Mesendoderm (in vitro differentiated cells): Measurements from ENCODE around the gene BTD.

Experiments used
- DNase-seq: peaks from one replicate; pipeline ENCODE4 v3.0.0; 2013
- H2AK5ac ChIP-seq: 2 replicates; pipeline ENCODE4 v1.6.1; 2013; ENCODE audit warnings: low read length, inconsistent platforms
- H2BK120ac ChIP-seq: 2 replicates; pipeline ENCODE4 v1.6.1; 2013; ENCODE audit warnings: low read depth, mild to moderate bottlenecking, low read length, moderate library complexity, mixed read lengths
- H2BK15ac ChIP-seq: replicated peaks from 2 replicates; pipeline ENCODE4 v1.6.1; 2013; ENCODE audit warnings: low read depth, mild to moderate bottlenecking, moderate library complexity
- H2BK5ac ChIP-seq: 2 replicates; pipeline ENCODE4 v1.6.1; 2013; ENCODE audit warnings: low read length, inconsistent platforms
- H3K18ac ChIP-seq: 2 replicates; pipeline ENCODE4 v1.6.1; 2013; ENCODE audit warnings: mild to moderate bottlenecking, low read length, mixed read lengths
- H3K23ac ChIP-seq: one replicate; pipeline ENCODE4 v1.6.1; 2013; ENCODE audit warnings: low read length
- H3K27ac ChIP-seq: 2 replicates; pipeline ENCODE4 v1.5.1; 2013; ENCODE audit warnings: low read depth, mild to moderate bottlenecking, inconsistent platforms, low read length, moderate library complexity
- H3K27me3 ChIP-seq: 2 replicates; pipeline ENCODE4 v1.6.1; 2013; ENCODE audit warnings: low read length, control low read depth, mild to moderate bottlenecking, inconsistent platforms; ENCODE audit not compliant: insufficient read depth, poor library complexity
- H3K36me3 ChIP-seq: 2 replicates; pipeline ENCODE4 v1.6.1; 2013; ENCODE audit warnings: low read length, inconsistent platforms; ENCODE audit not compliant: control insufficient read depth, insufficient read depth
- H3K4ac ChIP-seq: one replicate; pipeline ENCODE4 v1.6.1; 2013; ENCODE audit warnings: low read depth, mild to moderate bottlenecking, low read length, moderate library complexity
- H3K4me1 ChIP-seq: 2 replicates; pipeline ENCODE4 v1.6.1; 2013; ENCODE audit warnings: low read depth, low read length, inconsistent platforms; ENCODE audit not compliant: control insufficient read depth
- H3K4me2 ChIP-seq: 2 replicates; pipeline ENCODE4 v1.6.1; 2013; ENCODE audit warnings: low read length
- H3K4me3 ChIP-seq: 2 replicates; pipeline ENCODE4 v1.5.1; 2013; ENCODE audit warnings: mild to moderate bottlenecking, low read length
- H3K56ac ChIP-seq: one replicate; pipeline ENCODE4 v1.6.1; 2013; ENCODE audit warnings: low read length
- H3K79me1 ChIP-seq: 2 replicates; pipeline ENCODE4 v1.6.1; 2013; ENCODE audit warnings: low read length, inconsistent platforms
- H3K79me2 ChIP-seq: 2 replicates; pipeline ENCODE4 v1.6.1; 2013; ENCODE audit warnings: mild to moderate bottlenecking, low read length; ENCODE audit not compliant: control insufficient read depth, insufficient read depth
- H3K9ac ChIP-seq: 2 replicates; pipeline ENCODE4 v1.6.1; 2013; ENCODE audit warnings: low read length, inconsistent platforms
- H4K5ac ChIP-seq: one replicate; pipeline ENCODE4 v1.6.1; 2013; ENCODE audit warnings: low read length
- H4K8ac ChIP-seq: one replicate; pipeline ENCODE4 v1.6.1; 2013; ENCODE audit warnings: low read depth, mild to moderate bottlenecking, control low read depth, low read length, moderate library complexity
- WGBS: extraction: QIAGEN DNeasy Blood & Tissue Kit; methylation state at CpG from one replicate; pipeline ENCODE4 v1.1.7; 2013; ENCODE audit warnings: low lambda C conversion rate, missing lambda C conversion rate; ENCODE audit not compliant: insufficient coverage; ENCODE audit errors: extremely low coverage; 5-methylcytosine and 5-hydroxymethylcytosine counted together

Gene BTD

DNA sequence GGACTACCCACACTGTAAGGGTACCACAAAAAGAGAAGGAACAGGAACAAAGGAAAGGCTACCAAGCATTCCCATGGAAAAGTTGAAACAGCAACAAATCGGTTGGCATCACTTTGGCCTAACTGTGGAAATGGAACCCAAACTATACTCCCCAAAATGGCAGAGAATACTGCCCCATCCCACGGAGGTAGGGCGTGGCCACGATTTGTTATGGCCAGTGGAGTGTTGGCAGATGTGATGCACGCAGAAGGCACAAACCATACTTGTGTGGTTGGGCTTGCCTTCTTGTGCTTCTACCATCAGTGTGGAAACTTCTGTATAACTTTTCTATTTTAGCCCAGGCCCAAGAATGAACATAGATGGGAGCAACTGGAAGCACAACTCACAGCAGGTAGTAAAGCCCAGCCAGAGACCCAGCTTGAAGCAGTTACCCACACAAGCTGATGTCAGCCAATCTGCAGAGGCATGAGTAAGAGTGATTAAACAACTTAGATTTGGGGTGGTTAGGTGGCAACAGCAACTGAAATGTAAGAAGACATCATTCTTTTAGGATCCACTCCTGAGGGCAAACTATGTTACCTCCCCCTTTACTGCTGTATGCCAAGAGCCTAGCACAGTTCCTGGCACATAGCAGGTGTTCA is 64.1 kb downstream of the BTD start:
- Histone ChIP-seq H3K4ac (no peak overlapping the region), H3K27ac (no peak overlapping the region), H3K79me2 (no peaks in the 10 kb centered on the region), H3K4me1 (no peaks in the 10 kb centered on the region), H3K79me1 (no peaks in the 10 kb centered on the region), H2BK15ac (no peak overlapping the region), H3K9ac (no peak overlapping the region), H3K36me3 (no peaks in the 10 kb centered on the region), H3K18ac (no peak overlapping the region), H3K56ac (no peak overlapping the region), H3K4me3 (no peak overlapping the region), H3K23ac (no peak overlapping the region), H3K4me2 (no peak overlapping the region), H2AK5ac (no peak overlapping the region), H4K8ac (no peak overlapping the region), H4K5ac (no peak overlapping the region), H2BK5ac (no peak overlapping the region), H3K27me3 (no peaks in the 10 kb centered on the region), H2BK120ac (no peak overlapping the region)
- DNase-seq, result no peak
- no CpG with 5 or more reads among the region's 5 CpGs for WGBS

GRCh38 chr3:15666277-15666676 is 64.7 kb downstream of the BTD start:
- H3K56ac ChIP-seq, result no peak overlapping the region
- no peak for DNase-seq
- no peak overlapping the region for H3K4me2 ChIP-seq
- no peak overlapping the region for H2BK120ac ChIP-seq
- H3K79me2 ChIP-seq, result no peaks in the 10 kb centered on the region
- no peak overlapping the region for H4K8ac ChIP-seq
- H2BK5ac ChIP-seq, result no peak overlapping the region
- H3K27me3 ChIP-seq, result no peaks in the 10 kb centered on the region
- no peak overlapping the region for H4K5ac ChIP-seq
- no peak overlapping the region for H3K9ac ChIP-seq
- no peak overlapping the region for H3K23ac ChIP-seq
- no peak overlapping the region for H2AK5ac ChIP-seq
- no peak overlapping the region for H3K4me3 ChIP-seq
- H2BK15ac ChIP-seq, result no peak overlapping the region
- WGBS, result no CpG with 5 or more reads among the region's 5 CpGs
- H3K79me1 ChIP-seq, result no peaks in the 10 kb centered on the region
- no peaks in the 10 kb centered on the region for H3K36me3 ChIP-seq
- H3K18ac ChIP-seq, result no peak overlapping the region
- H3K4me1 ChIP-seq, result no peaks in the 10 kb centered on the region
- H3K27ac ChIP-seq, result no peak overlapping the region
- H3K4ac ChIP-seq, result no peak overlapping the region

DNA sequence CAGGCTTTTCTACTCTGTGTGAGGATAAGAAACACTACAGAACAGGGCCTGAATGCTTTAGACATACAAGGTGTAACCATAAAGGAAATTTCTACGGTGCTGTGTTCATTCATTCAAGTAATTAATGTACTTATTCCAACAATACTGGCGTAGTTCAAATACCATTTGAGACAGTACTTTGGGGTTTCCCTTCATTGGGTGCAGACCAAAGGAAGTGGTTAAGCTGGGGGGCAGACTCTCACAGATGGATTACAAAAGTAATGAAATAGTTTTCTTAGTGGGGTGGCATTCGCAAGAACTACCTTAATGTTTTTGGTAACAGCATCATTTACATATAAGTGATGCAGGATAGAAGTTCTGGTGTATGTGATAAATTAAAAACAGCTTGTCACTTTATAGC is 65.9 kb downstream of the BTD start:
- H3K27me3 ChIP-seq, result no peaks in the 10 kb centered on the region
- H3K18ac ChIP-seq, result no peak overlapping the region
- H4K8ac ChIP-seq, result no peak overlapping the region
- no peaks in the 10 kb centered on the region for H3K4me1 ChIP-seq
- H3K79me2 ChIP-seq, result no peaks in the 10 kb centered on the region
- no peak overlapping the region for H2AK5ac ChIP-seq
- no peak overlapping the region for H3K4ac ChIP-seq
- DNase-seq, result no peak
- H3K9ac ChIP-seq, result no peak overlapping the region
- H2BK5ac ChIP-seq, result no peak overlapping the region
- no peak overlapping the region for H2BK120ac ChIP-seq
- H3K27ac ChIP-seq, result no peak overlapping the region
- no peaks in the 10 kb centered on the region for H3K79me1 ChIP-seq
- H3K4me3 ChIP-seq, result no peak overlapping the region
- H3K23ac ChIP-seq, result no peak overlapping the region
- H2BK15ac ChIP-seq, result no peak overlapping the region
- no peaks in the 10 kb centered on the region for H3K36me3 ChIP-seq
- no peak overlapping the region for H4K5ac ChIP-seq
- no CpG with 5 or more reads among the region's 3 CpGs for WGBS
- no peak overlapping the region for H3K4me2 ChIP-seq
- no peak overlapping the region for H3K56ac ChIP-seq

- no peak overlapping the region for H3K9ac ChIP-seq
- no peak overlapping the region for H2BK120ac ChIP-seq
- DNase-seq, result no peak
- no peak overlapping the region for H2BK15ac ChIP-seq
- no peaks in the 10 kb centered on the region for H3K79me1 ChIP-seq
- no peak overlapping the region for H3K4me3 ChIP-seq
- H3K4me1 ChIP-seq, result no peaks in the 10 kb centered on the region
- no peak overlapping the region for H3K56ac ChIP-seq
- no peak overlapping the region for H4K5ac ChIP-seq
- no CpG with 5 or more reads among the region's 1 CpG for WGBS
- no peak overlapping the region for H4K8ac ChIP-seq
- H3K36me3 ChIP-seq, result no peaks in the 10 kb centered on the region
- H3K23ac ChIP-seq, result no peak overlapping the region
- H2BK5ac ChIP-seq, result no peak overlapping the region
- H3K27ac ChIP-seq, result no peak overlapping the region
- H3K4ac ChIP-seq, result no peak overlapping the region
- H3K18ac ChIP-seq, result no peak overlapping the region
- H3K79me2 ChIP-seq, result no peaks in the 10 kb centered on the region
- no peaks in the 10 kb centered on the region for H3K27me3 ChIP-seq
- no peak overlapping the region for H2AK5ac ChIP-seq
- no peak overlapping the region for H3K4me2 ChIP-seq
Observed at GRCh38 chr3:15673536-15673935, 72.0 kb downstream of the BTD start.

DNA sequence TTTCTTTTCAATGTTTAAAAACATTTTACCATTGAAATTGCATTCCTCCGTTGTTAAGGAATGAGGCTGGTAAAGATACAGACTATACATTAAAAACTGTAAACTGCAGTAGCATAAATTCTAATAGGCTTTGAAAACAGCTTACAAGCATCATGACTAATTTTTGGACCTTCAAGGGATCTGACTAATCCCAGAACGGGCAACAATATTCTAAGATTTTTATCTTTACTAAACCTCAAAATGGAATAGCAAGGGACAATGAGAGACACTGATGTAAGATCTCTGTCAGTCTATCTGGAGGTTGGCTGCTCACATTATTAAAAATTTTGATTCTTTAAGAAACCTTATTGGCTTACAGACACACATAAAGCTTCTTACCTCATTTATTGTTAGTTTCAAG is 74.7 kb downstream of the BTD start:
- H2AK5ac ChIP-seq, result no peak overlapping the region

GRCh38 chr3:15679306-15679705 is 77.8 kb downstream of the BTD start:
- WGBS, result no CpG with 5 or more reads among the region's 5 CpGs
- Histone ChIP-seq H3K79me2 (no peaks in the 10 kb centered on the region), H3K27ac (no peak overlapping the region), H3K56ac (no peak overlapping the region), H3K36me3 (no peaks in the 10 kb centered on the region), H2BK15ac (no peak overlapping the region), H4K5ac (no peak overlapping the region), H2AK5ac (no peak overlapping the region), H3K4me2 (no peak overlapping the region), H3K23ac (no peak overlapping the region), H3K18ac (no peak overlapping the region), H3K27me3 (no peaks in the 10 kb centered on the region), H3K79me1 (no peaks in the 10 kb centered on the region), H3K4me3 (no peak overlapping the region), H2BK5ac (no peak overlapping the region), H3K4me1 (no peaks in the 10 kb centered on the region), H4K8ac (no peak overlapping the region), H2BK120ac (no peak overlapping the region), H3K4ac (no peak overlapping the region), H3K9ac (no peak overlapping the region)
- no peak for DNase-seq

More for the DNA sequence above, 74.7 kb downstream of the BTD start:
- H2BK120ac ChIP-seq, result no peak overlapping the region
- no peak overlapping the region for H3K56ac ChIP-seq
- H3K79me2 ChIP-seq, result no peaks in the 10 kb centered on the region
- H3K27ac ChIP-seq, result no peak overlapping the region
- H3K36me3 ChIP-seq, result no peaks in the 10 kb centered on the region
- H3K4me3 ChIP-seq, result no peak overlapping the region
- no peak overlapping the region for H3K4ac ChIP-seq
- H3K23ac ChIP-seq, result no peak overlapping the region
- H3K4me2 ChIP-seq, result no peak overlapping the region
- no peak overlapping the region for H4K8ac ChIP-seq
- no peaks in the 10 kb centered on the region for H3K4me1 ChIP-seq
- no peak overlapping the region for H2BK5ac ChIP-seq
- no CpG with 5 or more reads among the region's 2 CpGs for whole genome bisulfite sequencing
- no peak overlapping the region for H2BK15ac ChIP-seq
- no peak overlapping the region for H4K5ac ChIP-seq
- no peaks in the 10 kb centered on the region for H3K27me3 ChIP-seq
- no peak overlapping the region for H3K18ac ChIP-seq
- no peaks in the 10 kb centered on the region for H3K79me1 ChIP-seq
- no peak overlapping the region for H3K9ac ChIP-seq
- no peak for DNase-seq
